Gastrocnemius medialis (tissue), 4 donors: Measurements from ENCODE around the gene LEMD2.

Source experiments
- POLR2A ChIP-seq, 2 donors: fragments of 450-650 bp; IDR thresholded peaks; one replicate each; pipeline ENCODE4 v1.6.1; 2017; ENCODE audit warnings: antibody characterized with exemption in 2 of 2, mild to moderate bottlenecking in 2 of 2, moderate library complexity in 2 of 2
- TF ChIP-seq, protein P1 (sequence below), 5 experiments: fragments of 450-650 bp in 3 of 5; fragments of 200-600 bp in 2 of 5; sonication (generic) in 2 of 5; IDR thresholded peaks in 4 of 5; conservative IDR thresholded peaks in 1 of 5; 1 replicate in 4 of 5; 2 replicates in 1 of 5; pipeline ENCODE4 v1.5.1; 2016 to 2019; ENCODE audit warnings: antibody characterized with exemption in 5 of 5, mild to moderate bottlenecking in 3 of 5, moderate library complexity in 3 of 5

DNA sequence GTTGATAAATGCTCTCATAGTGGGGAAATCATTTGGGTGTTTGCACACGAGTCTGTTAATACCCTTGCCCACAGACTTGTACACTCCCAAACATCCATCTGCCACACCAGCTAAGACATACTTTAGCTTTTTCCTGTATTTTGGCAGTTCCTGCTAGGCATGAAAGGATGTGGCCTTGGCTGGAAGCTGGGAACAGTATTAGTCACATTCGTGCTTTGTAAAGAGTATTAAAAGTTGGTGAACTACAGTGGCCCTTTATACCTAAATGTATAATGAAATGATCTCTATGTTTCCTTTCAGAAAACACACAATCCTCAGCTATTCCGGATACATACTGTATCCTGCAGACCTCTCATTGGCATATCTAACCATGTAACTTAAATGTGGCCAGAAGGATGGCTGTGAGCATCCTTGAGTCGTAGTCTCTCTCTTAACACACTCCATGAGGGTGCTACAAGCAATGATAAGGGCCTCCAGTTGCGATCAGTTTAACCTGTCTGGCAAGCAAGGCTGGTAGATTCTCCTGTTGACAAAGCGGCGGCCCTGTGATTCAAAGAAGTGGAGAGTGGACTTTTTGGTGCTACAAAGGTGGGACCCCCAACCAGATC is 1.5 kb downstream of the LEMD2 start:
- TF ChIP-seq, protein P1, sequence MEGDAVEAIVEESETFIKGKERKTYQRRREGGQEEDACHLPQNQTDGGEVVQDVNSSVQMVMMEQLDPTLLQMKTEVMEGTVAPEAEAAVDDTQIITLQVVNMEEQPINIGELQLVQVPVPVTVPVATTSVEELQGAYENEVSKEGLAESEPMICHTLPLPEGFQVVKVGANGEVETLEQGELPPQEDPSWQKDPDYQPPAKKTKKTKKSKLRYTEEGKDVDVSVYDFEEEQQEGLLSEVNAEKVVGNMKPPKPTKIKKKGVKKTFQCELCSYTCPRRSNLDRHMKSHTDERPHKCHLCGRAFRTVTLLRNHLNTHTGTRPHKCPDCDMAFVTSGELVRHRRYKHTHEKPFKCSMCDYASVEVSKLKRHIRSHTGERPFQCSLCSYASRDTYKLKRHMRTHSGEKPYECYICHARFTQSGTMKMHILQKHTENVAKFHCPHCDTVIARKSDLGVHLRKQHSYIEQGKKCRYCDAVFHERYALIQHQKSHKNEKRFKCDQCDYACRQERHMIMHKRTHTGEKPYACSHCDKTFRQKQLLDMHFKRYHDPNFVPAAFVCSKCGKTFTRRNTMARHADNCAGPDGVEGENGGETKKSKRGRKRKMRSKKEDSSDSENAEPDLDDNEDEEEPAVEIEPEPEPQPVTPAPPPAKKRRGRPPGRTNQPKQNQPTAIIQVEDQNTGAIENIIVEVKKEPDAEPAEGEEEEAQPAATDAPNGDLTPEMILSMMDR (IDR thresholded peaks at IDR 0.05 in 4 of 5, conservative IDR thresholded peaks at IDR 0.05 in 1 of 5): no peak
- TF ChIP-seq POLR2A (IDR thresholded peaks at IDR 0.05): no peak
